Measurements from ENCODE around the gene PRPF18.

PRPF18 gene

DNA sequence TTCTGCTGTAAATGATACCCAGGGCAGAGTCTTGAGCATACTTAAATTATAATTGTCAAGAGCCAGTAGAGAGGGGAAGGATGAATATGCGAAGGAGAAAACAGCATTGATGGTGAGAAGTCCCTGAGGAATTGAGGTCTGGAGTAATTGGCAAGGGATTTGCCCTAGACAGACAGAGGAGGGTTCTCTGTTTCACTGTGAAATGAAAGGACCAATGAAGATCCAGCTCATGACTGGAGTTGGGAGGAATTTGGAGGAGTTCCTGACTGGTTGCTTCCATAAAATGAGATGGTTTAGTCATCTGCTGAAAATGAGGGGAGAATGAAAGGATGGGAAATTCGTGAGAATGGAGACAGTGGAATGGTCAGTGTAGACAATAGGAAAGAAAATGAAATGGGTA lies 6.8 kb downstream of the PRPF18 start:
- no peak for DNase-seq (ENCODE audit: low read depth)
- TF ChIP-seq MYC (IDR thresholded peaks at IDR 0.05; ENCODE audit: low read depth, low read length) (no peak), MAX (IDR thresholded peaks at IDR 0.05; ENCODE audit: low read depth, low read length) (no peak), POLR2A (IDR thresholded peaks at IDR 0.05; ENCODE audit: extremely low read depth, insufficient read length) (no peak), CTCF (IDR thresholded peaks at IDR 0.05; ENCODE audit: low read depth, low read length) (no peak)
- no peak overlapping the region for H3K4me3 ChIP-seq (ENCODE audit: low read depth, low read length)

DNA sequence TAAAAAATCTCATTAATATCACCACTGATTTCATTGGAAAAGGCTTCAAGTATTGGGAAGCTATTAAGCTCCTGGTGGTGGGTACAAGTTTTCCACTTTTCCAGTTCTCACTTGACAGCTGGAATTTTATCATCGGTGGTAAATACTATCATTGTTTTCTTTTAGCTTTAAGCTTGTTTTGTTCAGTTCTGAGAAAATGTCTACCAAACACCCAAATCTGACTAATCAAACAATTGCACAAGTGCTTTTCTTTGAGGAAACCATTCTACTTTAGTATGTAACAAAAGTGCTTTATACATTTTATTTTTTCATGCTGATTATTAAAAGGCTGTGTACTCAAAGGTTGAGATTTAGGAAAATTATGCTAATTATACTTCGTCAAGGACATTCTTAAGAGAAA lies 7.9 kb downstream of the PRPF18 start:
- DNase-seq (ENCODE audit: low read depth) = no peak
- TF ChIP-seq POLR2A (IDR thresholded peaks at IDR 0.05; ENCODE audit: extremely low read depth, insufficient read length) (no peak), CTCF (IDR thresholded peaks at IDR 0.05; ENCODE audit: low read depth, low read length) (no peak), MYC (IDR thresholded peaks at IDR 0.05; ENCODE audit: low read depth, low read length) (no peak), MAX (IDR thresholded peaks at IDR 0.05; ENCODE audit: low read depth, low read length) (no peak)
- no peak overlapping the region for H3K4me3 ChIP-seq (ENCODE audit: low read depth, low read length)

DNA sequence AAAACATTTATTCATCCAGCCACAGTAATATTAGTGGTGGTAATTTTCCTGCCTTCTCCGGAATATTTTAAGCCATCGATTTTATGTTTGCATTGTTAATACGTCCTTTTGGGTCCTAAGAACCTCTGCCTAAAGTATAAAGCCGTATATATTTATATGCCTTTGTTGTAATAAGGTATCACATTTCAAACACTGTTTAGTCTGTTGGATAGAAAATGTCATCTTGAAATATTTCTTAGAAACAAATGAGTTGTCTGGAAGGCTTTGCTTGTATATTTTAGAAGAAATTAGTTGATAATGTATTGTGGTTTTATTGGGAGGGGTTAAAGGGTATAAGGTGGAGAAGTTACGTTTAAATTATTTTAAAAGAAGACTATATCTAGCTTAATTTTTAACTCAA lies 11.1 kb downstream of the PRPF18 start:
- H3K4me3 ChIP-seq (ENCODE audit: low read depth, low read length) = no peak overlapping the region
- TF ChIP-seq POLR2A (IDR thresholded peaks at IDR 0.05; ENCODE audit: extremely low read depth, insufficient read length) = no peak
- no peak for TF ChIP-seq MYC (IDR thresholded peaks at IDR 0.05; ENCODE audit: low read depth, low read length)
- no peak for TF ChIP-seq MAX (IDR thresholded peaks at IDR 0.05; ENCODE audit: low read depth, low read length)
- no peak for TF ChIP-seq CTCF (IDR thresholded peaks at IDR 0.05; ENCODE audit: low read depth, low read length)
- no peak for DNase-seq (ENCODE audit: low read depth)

DNA sequence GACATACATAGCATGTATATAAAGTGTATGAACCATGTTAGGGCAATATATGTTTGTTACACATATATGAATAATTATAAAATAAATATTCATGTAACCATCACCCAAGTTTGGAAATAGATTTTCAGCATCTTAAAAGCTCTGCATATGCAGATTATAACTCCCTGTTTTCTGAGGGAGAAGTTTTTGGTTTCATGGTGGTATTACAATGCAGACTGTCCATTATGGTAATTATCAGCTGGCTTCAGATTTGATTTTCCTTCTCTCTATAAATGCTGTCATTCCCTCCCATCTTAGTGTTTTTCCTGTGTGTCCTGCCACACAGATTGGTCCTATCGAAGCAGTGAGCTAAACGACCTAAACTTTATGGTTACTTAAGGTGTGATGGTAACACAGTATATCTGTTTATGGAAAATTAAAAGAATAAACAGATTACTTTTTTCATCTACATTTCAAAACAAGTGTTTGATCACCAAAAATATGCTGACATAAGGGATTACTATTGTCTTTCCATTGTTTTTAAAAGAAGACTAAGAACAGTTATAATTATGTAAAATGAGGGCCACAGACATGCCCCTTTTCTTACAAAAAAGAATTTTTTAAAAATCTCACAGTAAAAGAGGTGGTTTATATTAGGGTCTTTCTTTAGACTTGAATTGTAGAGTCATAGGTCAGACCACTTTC lies 17.7 kb downstream of the PRPF18 start:
- TF ChIP-seq MAX (IDR thresholded peaks at IDR 0.05; ENCODE audit: low read depth, low read length) (no peak), MYC (IDR thresholded peaks at IDR 0.05; ENCODE audit: low read depth, low read length) (no peak), CTCF (IDR thresholded peaks at IDR 0.05; ENCODE audit: low read depth, low read length) (no peak), POLR2A (IDR thresholded peaks at IDR 0.05; ENCODE audit: extremely low read depth, insufficient read length) (no peak)
- H3K4me3 ChIP-seq (ENCODE audit: low read depth, low read length) = no peak overlapping the region
- no peak for DNase-seq (ENCODE audit: low read depth)

DNA sequence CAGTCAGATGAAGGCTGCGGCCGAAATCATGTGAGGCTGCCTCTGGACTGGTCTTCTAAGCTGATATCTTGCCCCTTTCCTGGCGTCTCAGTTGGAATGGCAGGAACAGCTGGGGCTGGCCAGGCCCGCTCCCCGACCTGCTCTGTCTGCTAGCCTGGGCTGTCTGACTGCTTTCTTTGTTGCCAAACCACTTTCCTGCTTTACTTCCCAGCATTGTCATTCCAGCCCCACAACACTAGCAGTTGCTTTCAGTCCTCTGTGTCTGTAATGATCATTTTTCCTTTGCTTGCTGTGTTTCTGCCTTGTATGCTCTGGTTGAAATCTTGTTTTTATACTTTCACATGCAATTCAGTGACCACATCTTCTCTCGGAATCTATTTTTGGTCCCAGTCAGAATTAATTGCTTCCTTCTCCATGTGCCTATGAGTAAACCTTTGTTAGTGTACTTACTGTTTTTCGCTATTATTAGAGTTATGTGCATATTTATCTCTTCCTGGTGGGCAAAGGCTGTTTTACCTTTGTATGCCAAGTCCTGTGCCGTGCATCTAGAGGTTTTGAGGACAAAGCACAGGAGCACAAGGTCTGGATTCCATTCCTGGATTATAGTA lies 21.6 kb downstream of the PRPF18 start:
- H3K4me3 ChIP-seq (ENCODE audit: low read depth, low read length) = no peak overlapping the region
- no peak for DNase-seq (ENCODE audit: low read depth)
- TF ChIP-seq MAX (IDR thresholded peaks at IDR 0.05; ENCODE audit: low read depth, low read length) (no peak), POLR2A (IDR thresholded peaks at IDR 0.05; ENCODE audit: extremely low read depth, insufficient read length) (no peak), CTCF (IDR thresholded peaks at IDR 0.05; ENCODE audit: low read depth, low read length) (no peak), MYC (IDR thresholded peaks at IDR 0.05; ENCODE audit: low read depth, low read length) (no peak)
